NCI-H446 (cell line): ENCODE results near the gene MUC6.

ENCODE experiments used
- DNase-seq, 2 experiments: peaks; one replicate each; lab custom pipeline; 2025; lab: John Stamatoyannopoulos, UW

MUC6 gene

DNA sequence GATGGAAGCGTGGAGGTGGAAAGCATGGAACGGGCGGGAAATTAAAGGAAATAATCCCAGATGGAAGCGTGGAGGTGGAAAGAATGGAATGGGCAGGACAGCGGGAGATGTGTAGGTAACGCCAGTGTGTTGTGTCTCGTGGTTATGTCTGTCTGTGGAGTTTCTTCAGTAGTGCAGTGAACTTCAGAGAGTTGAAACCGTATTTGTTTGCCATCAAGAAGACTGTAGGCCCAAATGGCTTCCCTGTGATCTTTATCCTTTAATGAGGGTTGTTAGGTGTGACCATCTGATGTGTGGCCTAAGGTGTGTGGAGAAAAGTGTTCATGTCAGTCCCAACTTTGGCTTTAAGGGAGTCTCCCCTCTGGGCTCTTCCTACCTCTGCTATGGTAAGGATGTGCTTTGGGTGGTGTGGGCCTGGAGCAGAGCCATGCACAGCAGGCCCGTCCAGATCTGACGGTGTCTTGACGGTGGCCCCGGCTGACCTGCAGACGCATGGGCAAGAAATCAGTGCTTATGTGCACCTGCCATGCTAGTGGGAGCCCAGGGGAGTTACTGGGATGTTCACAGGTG is 71.2 kb downstream of the MUC6 start:
- no peak for DNase-seq

DNA sequence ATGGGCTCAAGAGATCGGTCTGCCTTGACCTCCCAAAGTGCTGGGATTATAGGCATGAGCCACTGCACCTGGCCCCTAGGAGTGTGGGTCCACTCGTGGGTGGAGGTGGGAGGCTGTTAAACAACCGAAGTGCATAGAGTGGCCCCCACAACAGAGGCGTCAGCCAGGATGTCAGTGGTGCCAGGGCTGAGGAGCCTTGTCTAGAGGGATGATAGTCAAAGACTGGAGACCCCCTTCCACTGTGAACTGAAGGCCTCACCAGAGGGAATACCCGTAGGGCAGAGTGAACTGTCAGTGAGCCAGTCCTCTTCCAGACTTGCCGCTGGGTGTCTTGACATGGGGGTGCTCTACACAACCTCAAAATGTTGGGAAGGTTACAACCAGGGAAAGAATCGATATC is 72.7 kb downstream of the MUC6 start:
- DNase-seq, result no peak
